PC-9 (cell line): Measurements from ENCODE around the gene CNIH3.

Source experiments
- EZH2 ChIP-seq: fragments of 200-600 bp; sonication (generic); IDR thresholded peaks from 2 replicates; pipeline ENCODE4 v1.8.0; 2017; ENCODE audit warnings: antibody characterized with exemption, low read depth
- TF ChIP-seq, protein P1 (sequence below): fragments of 200-600 bp; sonication (generic); conservative IDR thresholded peaks from 2 replicates; pipeline ENCODE4 v1.6.1; 2017; ENCODE audit warnings: mixed run types, antibody characterized with exemption, mild to moderate bottlenecking, moderate library complexity

- TF ChIP-seq, protein P1, sequence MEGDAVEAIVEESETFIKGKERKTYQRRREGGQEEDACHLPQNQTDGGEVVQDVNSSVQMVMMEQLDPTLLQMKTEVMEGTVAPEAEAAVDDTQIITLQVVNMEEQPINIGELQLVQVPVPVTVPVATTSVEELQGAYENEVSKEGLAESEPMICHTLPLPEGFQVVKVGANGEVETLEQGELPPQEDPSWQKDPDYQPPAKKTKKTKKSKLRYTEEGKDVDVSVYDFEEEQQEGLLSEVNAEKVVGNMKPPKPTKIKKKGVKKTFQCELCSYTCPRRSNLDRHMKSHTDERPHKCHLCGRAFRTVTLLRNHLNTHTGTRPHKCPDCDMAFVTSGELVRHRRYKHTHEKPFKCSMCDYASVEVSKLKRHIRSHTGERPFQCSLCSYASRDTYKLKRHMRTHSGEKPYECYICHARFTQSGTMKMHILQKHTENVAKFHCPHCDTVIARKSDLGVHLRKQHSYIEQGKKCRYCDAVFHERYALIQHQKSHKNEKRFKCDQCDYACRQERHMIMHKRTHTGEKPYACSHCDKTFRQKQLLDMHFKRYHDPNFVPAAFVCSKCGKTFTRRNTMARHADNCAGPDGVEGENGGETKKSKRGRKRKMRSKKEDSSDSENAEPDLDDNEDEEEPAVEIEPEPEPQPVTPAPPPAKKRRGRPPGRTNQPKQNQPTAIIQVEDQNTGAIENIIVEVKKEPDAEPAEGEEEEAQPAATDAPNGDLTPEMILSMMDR: no peak
- TF ChIP-seq EZH2: no peak
Observed at GRCh38 chr1:224789311-224789710, 173.2 kb downstream of the CNIH3 start.
